Osteoblast (primary cell): Measurements from ENCODE around the gene ATP1A3. TPM values are rescaled to one million over a fixed set of nuclear protein-coding genes. Genes with fewer than 3 reads are reported as not detected.

Experiments
- DNase-seq: peaks from one replicate; pipeline ENCODE4 v3.0.0; 2011; ENCODE audit warnings: low spot score, mixed read lengths; ENCODE audit not compliant: insufficient read length; ENCODE audit errors: missing footprints
- H2AFZ ChIP-seq: 2 replicates; pipeline ENCODE4 v1.6.0; 2011; ENCODE audit warnings: mild to moderate bottlenecking, low read length
- H3K27ac ChIP-seq: 2 replicates; pipeline ENCODE4 v1.5.1; 2011; ENCODE audit warnings: mild to moderate bottlenecking, low read depth, low read length, moderate library complexity
- H3K27me3 ChIP-seq: 2 replicates; pipeline ENCODE4 v1.6.0; 2012; ENCODE audit warnings: mild to moderate bottlenecking, control low read depth, inconsistent platforms, low read length, moderate library complexity; ENCODE audit not compliant: insufficient read depth
- H3K36me3 ChIP-seq: 2 replicates; pipeline ENCODE4 v1.5.1; 2011; ENCODE audit warnings: mild to moderate bottlenecking, low read length, control low read depth, moderate library complexity; ENCODE audit not compliant: insufficient read depth
- H3K4me1 ChIP-seq: 2 replicates; pipeline ENCODE4 v1.5.1; 2011; ENCODE audit warnings: mild to moderate bottlenecking, low read length, control low read depth, moderate library complexity; ENCODE audit not compliant: insufficient read depth
- H3K4me2 ChIP-seq: 2 replicates; pipeline ENCODE4 v1.6.0; 2011; ENCODE audit warnings: mild to moderate bottlenecking, low read length; ENCODE audit not compliant: insufficient read depth
- H3K4me3 ChIP-seq: fragments of 200-600 bp; sonication (generic); 3 replicates; pipeline ENCODE4 v1.5.1; 2012; ENCODE audit warnings: mild to moderate bottlenecking, low read length, inconsistent platforms; ENCODE audit not compliant: insufficient read depth
- H3K79me2 ChIP-seq: 2 replicates; pipeline ENCODE4 v1.6.0; 2012; ENCODE audit warnings: mild to moderate bottlenecking, low read length, control low read depth, inconsistent platforms; ENCODE audit not compliant: insufficient read depth
- H3K9me3 ChIP-seq: 2 replicates; pipeline ENCODE4 v1.5.1; 2011; ENCODE audit warnings: low read depth, low read length, control low read depth
- H4K20me1 ChIP-seq: 2 replicates; pipeline ENCODE4 v1.6.0; 2012; ENCODE audit warnings: mild to moderate bottlenecking, low read length, control low read depth; ENCODE audit not compliant: insufficient read depth
- total RNA-seq: library from RNA; depleted of rRNA; stranded (reverse); fragments of >200 nt; gene quantifications from 2 replicates; pipeline ENCODE4 v1.2.3, GENCODE V29; 2012
- TF ChIP-seq, protein P1 (sequence below): IDR thresholded peaks from 2 replicates; pipeline ENCODE4 v1.5.1; 2011; ENCODE audit warnings: mild to moderate bottlenecking, low read depth, low read length, moderate library complexity; ENCODE audit errors: extremely low read depth

ATP1A3 gene
- total RNA-seq, 1 donor = under 0.01 TPM

DNA sequence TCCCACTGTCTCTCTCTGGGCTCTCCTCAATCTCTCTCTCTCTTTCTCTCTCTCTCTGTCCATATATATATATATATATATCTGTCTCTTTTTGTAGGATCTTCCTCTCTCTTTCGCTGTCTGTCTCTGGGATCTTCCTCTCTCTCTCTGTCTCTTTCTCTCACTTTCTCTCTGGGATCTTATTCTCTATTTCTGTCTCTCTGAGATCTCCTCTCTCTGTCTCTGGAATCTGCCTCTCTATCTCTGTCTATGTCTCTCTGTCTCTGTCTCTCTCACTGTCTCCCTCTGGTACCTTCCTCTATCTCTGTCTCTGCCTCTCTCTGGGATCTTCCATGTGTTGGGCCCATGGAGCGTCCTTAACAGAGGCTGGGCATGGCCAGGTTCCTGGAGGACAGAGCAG, 3.4 kb downstream of the ATP1A3 start:
- H4K20me1 ChIP-seq = no peaks in the 10 kb centered on the region
- peaks cover 29% of the 10 kb centered on the region for H3K27me3 ChIP-seq
- TF ChIP-seq, protein P1, sequence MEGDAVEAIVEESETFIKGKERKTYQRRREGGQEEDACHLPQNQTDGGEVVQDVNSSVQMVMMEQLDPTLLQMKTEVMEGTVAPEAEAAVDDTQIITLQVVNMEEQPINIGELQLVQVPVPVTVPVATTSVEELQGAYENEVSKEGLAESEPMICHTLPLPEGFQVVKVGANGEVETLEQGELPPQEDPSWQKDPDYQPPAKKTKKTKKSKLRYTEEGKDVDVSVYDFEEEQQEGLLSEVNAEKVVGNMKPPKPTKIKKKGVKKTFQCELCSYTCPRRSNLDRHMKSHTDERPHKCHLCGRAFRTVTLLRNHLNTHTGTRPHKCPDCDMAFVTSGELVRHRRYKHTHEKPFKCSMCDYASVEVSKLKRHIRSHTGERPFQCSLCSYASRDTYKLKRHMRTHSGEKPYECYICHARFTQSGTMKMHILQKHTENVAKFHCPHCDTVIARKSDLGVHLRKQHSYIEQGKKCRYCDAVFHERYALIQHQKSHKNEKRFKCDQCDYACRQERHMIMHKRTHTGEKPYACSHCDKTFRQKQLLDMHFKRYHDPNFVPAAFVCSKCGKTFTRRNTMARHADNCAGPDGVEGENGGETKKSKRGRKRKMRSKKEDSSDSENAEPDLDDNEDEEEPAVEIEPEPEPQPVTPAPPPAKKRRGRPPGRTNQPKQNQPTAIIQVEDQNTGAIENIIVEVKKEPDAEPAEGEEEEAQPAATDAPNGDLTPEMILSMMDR = no peak
- no peak overlapping the region for H3K4me2 ChIP-seq
- H2AFZ ChIP-seq = no peak overlapping the region
- H3K36me3 ChIP-seq = no peaks in the 10 kb centered on the region
- H3K9me3 ChIP-seq = no peaks in the 10 kb centered on the region
- no peak overlapping the region for H3K27ac ChIP-seq
- no peak overlapping the region for H3K4me3 ChIP-seq
- DNase-seq = no peak
- H3K79me2 ChIP-seq = no peaks in the 10 kb centered on the region
- H3K4me1 ChIP-seq = no peaks in the 10 kb centered on the region

DNA sequence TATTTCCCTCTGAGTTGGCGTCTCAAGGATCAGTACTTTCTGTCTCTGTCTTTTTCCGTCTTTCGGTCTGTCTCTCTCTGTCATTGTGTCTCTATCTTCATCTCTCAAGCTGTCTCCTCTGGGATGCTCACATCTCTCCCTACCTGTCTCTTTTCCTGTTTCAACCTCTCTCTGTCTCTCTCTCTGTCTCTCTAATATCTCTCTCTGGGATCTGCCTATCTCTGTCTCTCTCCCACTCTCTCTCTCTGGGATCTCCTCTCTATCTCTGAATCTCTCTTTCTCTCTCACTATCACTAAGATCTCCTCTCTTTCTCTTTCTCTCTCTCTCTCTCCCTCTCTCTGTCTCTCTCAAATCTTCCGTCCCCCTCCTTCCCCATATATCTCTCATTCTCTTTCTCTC, 4.0 kb downstream of the ATP1A3 start:
- no peaks in the 10 kb centered on the region for H3K36me3 ChIP-seq
- peak; percentile 77 for DNase-seq
- no peak overlapping the region for H3K4me3 ChIP-seq
- H2AFZ ChIP-seq = no peak overlapping the region
- no peaks in the 10 kb centered on the region for H3K9me3 ChIP-seq
- H3K4me2 ChIP-seq = no peak overlapping the region
- H3K4me1 ChIP-seq = no peaks in the 10 kb centered on the region
- no peaks in the 10 kb centered on the region for H4K20me1 ChIP-seq
- no peak overlapping the region for H3K27ac ChIP-seq
- H3K27me3 ChIP-seq = peaks cover 26% of the 10 kb centered on the region
- H3K79me2 ChIP-seq = no peaks in the 10 kb centered on the region
- TF ChIP-seq, protein P1 = no peak

DNA sequence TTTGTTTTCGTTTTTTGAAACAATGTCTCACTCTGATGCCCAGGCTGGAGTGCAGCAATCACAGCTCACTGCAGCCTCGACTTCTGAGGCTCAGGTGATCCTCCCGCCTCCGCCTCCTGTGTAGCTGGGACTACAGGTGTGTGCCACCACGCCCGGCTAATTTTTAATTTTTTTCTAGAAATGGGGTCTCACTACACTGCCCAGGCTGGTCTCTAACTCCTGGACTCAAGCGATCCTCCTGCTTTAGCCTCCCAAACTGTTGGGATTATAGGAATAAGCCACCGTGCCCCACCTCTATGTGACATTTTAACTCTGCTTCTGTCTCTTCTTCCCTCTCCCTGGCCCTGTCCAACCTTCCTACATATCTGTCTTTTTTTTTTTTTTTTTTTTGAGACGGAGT, 5.1 kb downstream of the ATP1A3 start:
- no peaks in the 10 kb centered on the region for H3K4me1 ChIP-seq
- no peaks in the 10 kb centered on the region for H3K9me3 ChIP-seq

DNA sequence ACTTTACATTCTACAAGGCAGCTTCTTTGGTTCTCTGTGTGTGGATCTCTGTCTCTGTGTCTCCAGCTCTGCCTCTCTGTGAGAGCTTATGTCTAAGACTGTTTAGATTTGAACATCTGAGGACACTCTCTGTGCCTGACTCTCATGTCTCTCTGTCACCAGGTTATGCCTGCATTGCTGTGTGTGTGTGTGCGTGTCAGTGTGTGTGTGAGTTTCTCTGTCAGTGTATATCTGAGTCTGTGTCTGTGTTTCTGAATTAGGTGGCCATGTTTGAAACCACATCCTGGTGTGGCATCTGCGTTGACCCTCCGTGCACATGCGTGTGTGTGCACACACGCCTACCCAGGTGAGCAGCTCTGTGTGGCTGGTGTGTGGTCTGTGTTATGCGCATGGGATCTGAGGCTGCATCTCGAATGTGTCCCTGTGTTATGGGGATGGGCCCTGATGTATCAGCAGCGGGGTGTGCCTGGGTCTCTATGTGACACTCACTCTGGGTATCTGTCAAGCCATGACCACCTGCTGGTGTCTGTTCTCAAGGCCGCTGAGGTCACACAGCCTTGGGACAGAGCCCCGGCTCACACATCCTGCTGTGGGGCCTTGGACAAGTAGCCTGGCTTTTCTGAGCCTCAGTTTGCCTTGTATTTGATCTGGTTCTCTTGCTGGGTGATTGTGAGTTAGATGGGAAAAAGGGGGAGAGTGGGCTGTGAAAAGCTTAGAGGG, 6.7 kb downstream of the ATP1A3 start:
- TF ChIP-seq, protein P1 = no peak
- H3K4me2 ChIP-seq = no peak overlapping the region
- H3K79me2 ChIP-seq = no peaks in the 10 kb centered on the region
- no peak overlapping the region for H2AFZ ChIP-seq
- H3K27me3 ChIP-seq = peaks cover 20% of the 10 kb centered on the region
- no peak overlapping the region for H3K27ac ChIP-seq
- peak; percentile 55 for DNase-seq
- H3K9me3 ChIP-seq = no peaks in the 10 kb centered on the region
- no peak overlapping the region for H3K4me3 ChIP-seq
- H4K20me1 ChIP-seq = no peaks in the 10 kb centered on the region
- H3K4me1 ChIP-seq = no peaks in the 10 kb centered on the region
- no peaks in the 10 kb centered on the region for H3K36me3 ChIP-seq

More for the DNA sequence above, 5.1 kb downstream of the ATP1A3 start:
- Histone ChIP-seq H3K4me2 (no peak overlapping the region), H3K79me2 (no peaks in the 10 kb centered on the region), H3K27ac (no peak overlapping the region), H3K27me3 (peaks cover 25% of the 10 kb centered on the region), H3K4me3 (no peak overlapping the region), H3K36me3 (no peaks in the 10 kb centered on the region), H4K20me1 (no peaks in the 10 kb centered on the region), H2AFZ (no peak overlapping the region)
- no peak for DNase-seq
- TF ChIP-seq, protein P1 = no peak
